Hepatocyte (in vitro differentiated cells): ENCODE results near the gene ZNF831.

Experiments used
- CTCF ChIP-seq: fragments of 200-600 bp; sonication (generic); IDR thresholded peaks from 2 replicates; pipeline ENCODE4 v1.5.1; 2016; ENCODE audit warnings: antibody characterized with exemption, mild to moderate bottlenecking; ENCODE audit not compliant: poor library complexity
- EZH2phosphoT487 ChIP-seq: fragments of 200-600 bp; sonication (generic); IDR thresholded peaks from one replicate; pipeline ENCODE4 v1.6.1; 2018; ENCODE audit warnings: antibody characterized with exemption, mild to moderate bottlenecking, low read depth, moderate library complexity; ENCODE audit not compliant: unreplicated experiment, severe bottlenecking

GRCh38 chr20:59177266-59178250, 13.9 kb downstream of the ZNF831 start:
- TF ChIP-seq CTCF: no peak
- TF ChIP-seq EZH2phosphoT487: no peak
